WTC11 (cell line): ENCODE data around the gene CDK6. TPM values are rescaled to one million over a fixed set of nuclear protein-coding genes. Genes with fewer than 3 reads are reported as not detected.

Experiments
- ATAC-seq: fragments of 200-7000 bp; cut with Tn5 transposase; 2 replicates; pipeline ENCODE4 v1.10.0; 2021; ENCODE audit warnings: mild to moderate bottlenecking, moderate library complexity
- CTCF ChIA-PET: fragments of 300-600 bp; sonication (Branson Sonifier 250); formaldehyde crosslinking; loops from one replicate; lab custom pipeline; 2021; ENCODE audit warnings: antibody characterized with exemption; lab: Charles Lee
- POLR2A ChIA-PET: fragments of 350-600 bp; sonication (Branson Sonifier 250); formaldehyde crosslinking; loops from one replicate; lab custom pipeline; 2021; ENCODE audit warnings: antibody characterized with exemption; lab: Charles Lee
- DNase-seq: peaks from one replicate; pipeline ENCODE4 v3.0.0; 2021; ENCODE audit warnings: low spot score
- H3K27ac Mint-ChIP-seq: 2 replicates; pipeline ENCODE4 v1.8.0; 2021; ENCODE audit warnings: mixed read lengths
- H3K27me3 Mint-ChIP-seq: 2 replicates; pipeline ENCODE4 v1.8.0; 2021; ENCODE audit warnings: low read depth, mild to moderate bottlenecking, moderate library complexity, mixed read lengths
- H3K36me3 Mint-ChIP-seq: 2 replicates; pipeline ENCODE4 v1.8.0; 2021; ENCODE audit warnings: mixed read lengths
- H3K4me1 Mint-ChIP-seq: 2 replicates; pipeline ENCODE4 v1.8.0; 2022; ENCODE audit warnings: mixed read lengths
- H3K4me3 Mint-ChIP-seq: 2 replicates; pipeline ENCODE4 v1.8.0; 2021; ENCODE audit warnings: mild to moderate bottlenecking, moderate library complexity, mixed read lengths
- H3K9me3 Mint-ChIP-seq: 2 replicates; pipeline ENCODE4 v1.8.0; 2021; ENCODE audit warnings: mixed read lengths
- ATF1 ChIP-seq: sonication (generic); formaldehyde crosslinking; IDR thresholded peaks from 2 replicates; pipeline ENCODE4 v1.8.1; 2023; ENCODE audit warnings: mild to moderate bottlenecking, moderate library complexity, missing genetic modification reagents
- CBFB ChIP-seq: sonication (generic); formaldehyde crosslinking; IDR thresholded peaks from 2 replicates; pipeline ENCODE4 v1.8.1; 2022; ENCODE audit warnings: mild to moderate bottlenecking, low read depth, missing genetic modification reagents
- ESRRA ChIP-seq: sonication (generic); formaldehyde crosslinking; IDR thresholded peaks from 2 replicates; pipeline ENCODE4 v1.8.1; 2022; ENCODE audit warnings: mild to moderate bottlenecking, missing genetic modification reagents, borderline replicate concordance
- GABPB1 ChIP-seq: sonication (generic); formaldehyde crosslinking; IDR thresholded peaks from 2 replicates; pipeline ENCODE4 v1.8.1; 2023; ENCODE audit warnings: mild to moderate bottlenecking, missing genetic modification reagents
- NFYB ChIP-seq: sonication (generic); formaldehyde crosslinking; conservative IDR thresholded peaks from 2 replicates; pipeline ENCODE4 v1.8.0; 2022; ENCODE audit warnings: low read depth, missing genetic modification reagents
- OVOL2 ChIP-seq: fragments of 250-450 bp; sonication (Bioruptor Pico); IDR thresholded peaks from 2 replicates; pipeline ENCODE4 v1.9.0; 2021; ENCODE audit warnings: mild to moderate bottlenecking, borderline replicate concordance
- RELA ChIP-seq: sonication (generic); formaldehyde crosslinking; IDR thresholded peaks from 2 replicates; pipeline ENCODE4 v1.8.1; 2022; ENCODE audit warnings: missing genetic modification reagents, mild to moderate bottlenecking, borderline replicate concordance
- ZNF138 ChIP-seq: sonication (generic); formaldehyde crosslinking; conservative IDR thresholded peaks from 2 replicates; pipeline ENCODE4 v1.8.1; 2022; ENCODE audit warnings: mild to moderate bottlenecking, moderate library complexity, missing genetic modification reagents
- ZNF396 ChIP-seq: fragments of 250-450 bp; sonication (Bioruptor Pico); IDR thresholded peaks from 2 replicates; pipeline ENCODE4 v1.8.0; 2021; ENCODE audit warnings: mild to moderate bottlenecking, moderate library complexity, borderline replicate concordance
- ZNF416 ChIP-seq: fragments of 250-450 bp; sonication (Bioruptor Pico); IDR thresholded peaks from 2 replicates; pipeline ENCODE4 v1.9.0; 2021; ENCODE audit warnings: mild to moderate bottlenecking, inconsistent platforms
- total RNA-seq: library from RNA; stranded (reverse); gene quantifications from 3 replicates; pipeline ENCODE4 v1.2.3, GENCODE V29; 2021
- TF ChIP-seq, protein P1 (sequence below): fragments of 250-450 bp; sonication (Bioruptor Pico); IDR thresholded peaks from 2 replicates; pipeline ENCODE4 v1.8.0; 2021; ENCODE audit warnings: mild to moderate bottlenecking
- TF ChIP-seq, protein P2 (sequence below): sonication (generic); formaldehyde crosslinking; IDR thresholded peaks from 2 replicates; pipeline ENCODE4 v1.8.1; 2023; ENCODE audit warnings: mild to moderate bottlenecking, missing genetic modification reagents, moderate library complexity
- TF ChIP-seq, protein P3 (sequence below): sonication (generic); formaldehyde crosslinking; IDR thresholded peaks from 2 replicates; pipeline ENCODE4 v1.8.1; 2022; ENCODE audit warnings: low read depth, mild to moderate bottlenecking, moderate library complexity, missing genetic modification reagents, borderline replicate concordance
- TF ChIP-seq, protein P4 (sequence below): sonication (generic); formaldehyde crosslinking; IDR thresholded peaks from 2 replicates; pipeline ENCODE4 v1.8.1; 2023; ENCODE audit warnings: mild to moderate bottlenecking, missing genetic modification reagents
- TF ChIP-seq, protein P5 (sequence below): fragments of 250-450 bp; sonication (Bioruptor Pico); IDR thresholded peaks from 2 replicates; pipeline ENCODE4 v1.9.0; 2021; ENCODE audit warnings: mild to moderate bottlenecking, borderline replicate concordance

CDK6 gene
- total RNA-seq, 1 experiment from 2014 or later = 47.2 TPM

DNA sequence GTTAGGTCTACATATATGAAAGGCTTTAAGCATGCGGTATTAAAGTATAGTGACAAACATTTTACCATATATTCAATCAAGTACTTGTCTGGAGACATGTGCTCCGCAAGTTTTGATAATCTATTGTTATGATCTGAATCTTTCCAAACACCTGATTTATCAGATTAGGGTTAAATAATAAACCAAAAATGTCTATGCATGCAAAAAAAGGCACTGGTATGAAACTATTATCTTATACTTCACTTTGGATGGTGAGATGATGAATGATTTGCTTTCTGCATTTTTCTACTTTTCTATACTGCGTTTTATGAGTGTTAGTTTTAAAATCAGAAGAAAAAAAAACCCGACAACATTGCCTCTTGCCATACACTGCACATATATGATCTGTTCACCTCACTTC lies 208.4 kb downstream of the CDK6 start:
- no peak for DNase-seq
- peaks cover under 1% of the 10 kb centered on the region; the same call in 1 of the 2 replicates for H3K4me1 Mint-ChIP-seq
- ChIA-PET CTCF (no interaction called here), POLR2A (no interaction called here)
- H3K27me3 Mint-ChIP-seq = no peaks in the 10 kb centered on the region; the same call in 1 of the 2 replicates
- ATAC-seq = no peak
- H3K27ac Mint-ChIP-seq = no peak overlapping the region
- TF ChIP-seq ESRRA (CRISPR knock-in tag) (no peak), OVOL2 (CRISPR knock-in tag) (no peak), RELA (no peak), ZNF396 (CRISPR knock-in tag) (no peak), ATF1 (CRISPR knock-in tag) (no peak), ZNF138 (CRISPR knock-in tag) (no peak), GABPB1 (CRISPR knock-in tag) (no peak), CBFB (no peak), NFYB (CRISPR knock-in tag) (no peak), ZNF416 (CRISPR knock-in tag) (no peak)
- TF ChIP-seq, protein P1, sequence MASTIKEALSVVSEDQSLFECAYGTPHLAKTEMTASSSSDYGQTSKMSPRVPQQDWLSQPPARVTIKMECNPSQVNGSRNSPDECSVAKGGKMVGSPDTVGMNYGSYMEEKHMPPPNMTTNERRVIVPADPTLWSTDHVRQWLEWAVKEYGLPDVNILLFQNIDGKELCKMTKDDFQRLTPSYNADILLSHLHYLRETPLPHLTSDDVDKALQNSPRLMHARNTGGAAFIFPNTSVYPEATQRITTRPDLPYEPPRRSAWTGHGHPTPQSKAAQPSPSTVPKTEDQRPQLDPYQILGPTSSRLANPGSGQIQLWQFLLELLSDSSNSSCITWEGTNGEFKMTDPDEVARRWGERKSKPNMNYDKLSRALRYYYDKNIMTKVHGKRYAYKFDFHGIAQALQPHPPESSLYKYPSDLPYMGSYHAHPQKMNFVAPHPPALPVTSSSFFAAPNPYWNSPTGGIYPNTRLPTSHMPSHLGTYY (CRISPR knock-in tag) = no peak
- TF ChIP-seq, protein P2, sequence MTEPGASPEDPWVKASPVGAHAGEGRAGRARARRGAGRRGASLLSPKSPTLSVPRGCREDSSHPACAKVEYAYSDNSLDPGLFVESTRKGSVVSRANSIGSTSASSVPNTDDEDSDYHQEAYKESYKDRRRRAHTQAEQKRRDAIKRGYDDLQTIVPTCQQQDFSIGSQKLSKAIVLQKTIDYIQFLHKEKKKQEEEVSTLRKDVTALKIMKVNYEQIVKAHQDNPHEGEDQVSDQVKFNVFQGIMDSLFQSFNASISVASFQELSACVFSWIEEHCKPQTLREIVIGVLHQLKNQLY (CRISPR knock-in tag) = no peak
- TF ChIP-seq, protein P3, sequence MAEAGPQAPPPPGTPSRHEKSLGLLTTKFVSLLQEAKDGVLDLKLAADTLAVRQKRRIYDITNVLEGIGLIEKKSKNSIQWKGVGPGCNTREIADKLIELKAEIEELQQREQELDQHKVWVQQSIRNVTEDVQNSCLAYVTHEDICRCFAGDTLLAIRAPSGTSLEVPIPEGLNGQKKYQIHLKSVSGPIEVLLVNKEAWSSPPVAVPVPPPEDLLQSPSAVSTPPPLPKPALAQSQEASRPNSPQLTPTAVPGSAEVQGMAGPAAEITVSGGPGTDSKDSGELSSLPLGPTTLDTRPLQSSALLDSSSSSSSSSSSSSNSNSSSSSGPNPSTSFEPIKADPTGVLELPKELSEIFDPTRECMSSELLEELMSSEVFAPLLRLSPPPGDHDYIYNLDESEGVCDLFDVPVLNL = no peak
- TF ChIP-seq, protein P4, sequence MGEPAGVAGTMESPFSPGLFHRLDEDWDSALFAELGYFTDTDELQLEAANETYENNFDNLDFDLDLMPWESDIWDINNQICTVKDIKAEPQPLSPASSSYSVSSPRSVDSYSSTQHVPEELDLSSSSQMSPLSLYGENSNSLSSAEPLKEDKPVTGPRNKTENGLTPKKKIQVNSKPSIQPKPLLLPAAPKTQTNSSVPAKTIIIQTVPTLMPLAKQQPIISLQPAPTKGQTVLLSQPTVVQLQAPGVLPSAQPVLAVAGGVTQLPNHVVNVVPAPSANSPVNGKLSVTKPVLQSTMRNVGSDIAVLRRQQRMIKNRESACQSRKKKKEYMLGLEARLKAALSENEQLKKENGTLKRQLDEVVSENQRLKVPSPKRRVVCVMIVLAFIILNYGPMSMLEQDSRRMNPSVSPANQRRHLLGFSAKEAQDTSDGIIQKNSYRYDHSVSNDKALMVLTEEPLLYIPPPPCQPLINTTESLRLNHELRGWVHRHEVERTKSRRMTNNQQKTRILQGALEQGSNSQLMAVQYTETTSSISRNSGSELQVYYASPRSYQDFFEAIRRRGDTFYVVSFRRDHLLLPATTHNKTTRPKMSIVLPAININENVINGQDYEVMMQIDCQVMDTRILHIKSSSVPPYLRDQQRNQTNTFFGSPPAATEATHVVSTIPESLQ (CRISPR knock-in tag) = no peak
- H3K36me3 Mint-ChIP-seq = no peaks in the 10 kb centered on the region
- H3K9me3 Mint-ChIP-seq = no peaks in the 10 kb centered on the region
- no peak overlapping the region for H3K4me3 Mint-ChIP-seq

DNA sequence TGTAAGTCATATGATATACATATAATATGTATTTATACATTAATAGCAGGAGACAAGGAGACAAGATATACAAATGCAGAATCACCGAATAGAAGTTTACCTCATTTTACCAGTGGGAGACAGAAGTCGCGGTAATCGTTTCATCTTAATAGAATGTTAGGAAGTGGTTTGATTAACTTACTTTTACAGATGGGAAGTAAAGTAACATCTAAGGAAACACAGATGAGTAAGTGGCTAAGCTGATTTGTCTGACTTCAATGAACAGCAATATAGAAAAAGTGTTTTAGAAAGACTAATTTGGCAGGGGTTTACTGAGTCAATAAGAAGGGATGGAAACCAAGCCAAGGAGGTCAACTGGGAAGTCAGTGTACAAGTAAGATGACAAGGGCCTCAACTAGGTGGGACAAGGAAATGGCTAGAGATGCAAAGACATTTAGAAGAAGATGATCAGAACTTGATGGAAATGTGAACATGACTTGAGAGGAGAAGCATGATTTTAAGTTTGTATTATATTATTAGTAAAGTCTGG lies 210.0 kb downstream of the CDK6 start:
- CTCF ChIA-PET = no interaction called here
- H3K4me3 Mint-ChIP-seq = no peak overlapping the region
- no peaks in the 10 kb centered on the region; the same call in 1 of the 2 replicates for H3K27me3 Mint-ChIP-seq
- no peaks in the 10 kb centered on the region for H3K9me3 Mint-ChIP-seq
- 0 out of 2 replicates have a peak, but pooled peaks cover 1% of the 10 kb centered on the region for H3K4me1 Mint-ChIP-seq
- no peaks in the 10 kb centered on the region for H3K36me3 Mint-ChIP-seq
- DNase-seq = no peak
- TF ChIP-seq, protein P5, sequence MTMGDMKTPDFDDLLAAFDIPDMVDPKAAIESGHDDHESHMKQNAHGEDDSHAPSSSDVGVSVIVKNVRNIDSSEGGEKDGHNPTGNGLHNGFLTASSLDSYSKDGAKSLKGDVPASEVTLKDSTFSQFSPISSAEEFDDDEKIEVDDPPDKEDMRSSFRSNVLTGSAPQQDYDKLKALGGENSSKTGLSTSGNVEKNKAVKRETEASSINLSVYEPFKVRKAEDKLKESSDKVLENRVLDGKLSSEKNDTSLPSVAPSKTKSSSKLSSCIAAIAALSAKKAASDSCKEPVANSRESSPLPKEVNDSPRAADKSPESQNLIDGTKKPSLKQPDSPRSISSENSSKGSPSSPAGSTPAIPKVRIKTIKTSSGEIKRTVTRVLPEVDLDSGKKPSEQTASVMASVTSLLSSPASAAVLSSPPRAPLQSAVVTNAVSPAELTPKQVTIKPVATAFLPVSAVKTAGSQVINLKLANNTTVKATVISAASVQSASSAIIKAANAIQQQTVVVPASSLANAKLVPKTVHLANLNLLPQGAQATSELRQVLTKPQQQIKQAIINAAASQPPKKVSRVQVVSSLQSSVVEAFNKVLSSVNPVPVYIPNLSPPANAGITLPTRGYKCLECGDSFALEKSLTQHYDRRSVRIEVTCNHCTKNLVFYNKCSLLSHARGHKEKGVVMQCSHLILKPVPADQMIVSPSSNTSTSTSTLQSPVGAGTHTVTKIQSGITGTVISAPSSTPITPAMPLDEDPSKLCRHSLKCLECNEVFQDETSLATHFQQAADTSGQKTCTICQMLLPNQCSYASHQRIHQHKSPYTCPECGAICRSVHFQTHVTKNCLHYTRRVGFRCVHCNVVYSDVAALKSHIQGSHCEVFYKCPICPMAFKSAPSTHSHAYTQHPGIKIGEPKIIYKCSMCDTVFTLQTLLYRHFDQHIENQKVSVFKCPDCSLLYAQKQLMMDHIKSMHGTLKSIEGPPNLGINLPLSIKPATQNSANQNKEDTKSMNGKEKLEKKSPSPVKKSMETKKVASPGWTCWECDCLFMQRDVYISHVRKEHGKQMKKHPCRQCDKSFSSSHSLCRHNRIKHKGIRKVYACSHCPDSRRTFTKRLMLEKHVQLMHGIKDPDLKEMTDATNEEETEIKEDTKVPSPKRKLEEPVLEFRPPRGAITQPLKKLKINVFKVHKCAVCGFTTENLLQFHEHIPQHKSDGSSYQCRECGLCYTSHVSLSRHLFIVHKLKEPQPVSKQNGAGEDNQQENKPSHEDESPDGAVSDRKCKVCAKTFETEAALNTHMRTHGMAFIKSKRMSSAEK = no peak
- no peak for ATAC-seq
- H3K27ac Mint-ChIP-seq = no peak overlapping the region
- POLR2A ChIA-PET = no interaction called here
